Endodermal cell (in vitro differentiated cells): ENCODE data around the gene C1QTNF6. TPM values are rescaled to one million over a fixed set of nuclear protein-coding genes. Genes with fewer than 3 reads are reported as not detected.

Source experiments
- DNase-seq: peaks from one replicate; pipeline ENCODE4 v3.0.0-alpha.2; 2017
- H3K27ac ChIP-seq: 2 replicates; pipeline ENCODE4 v1.5.1; 2013; ENCODE audit warnings: mild to moderate bottlenecking, low read depth, low read length, moderate library complexity
- H3K27me3 ChIP-seq: 2 replicates; pipeline ENCODE4 v1.6.1; 2013; ENCODE audit warnings: mild to moderate bottlenecking, low read length, moderate library complexity; ENCODE audit not compliant: insufficient read depth, control insufficient read depth, poor library complexity, severe bottlenecking
- H3K36me3 ChIP-seq: 2 replicates; pipeline ENCODE4 v1.7.0; 2013; ENCODE audit warnings: mild to moderate bottlenecking, low read length, moderate library complexity; ENCODE audit not compliant: control insufficient read depth, insufficient read depth
- H3K4me1 ChIP-seq: one replicate; pipeline ENCODE4 v1.7.0; 2013; ENCODE audit warnings: low read length; ENCODE audit not compliant: control insufficient read depth, insufficient read depth
- H3K4me3 ChIP-seq: 2 replicates; pipeline ENCODE4 v1.5.1; 2013; ENCODE audit warnings: mild to moderate bottlenecking, low read length, moderate library complexity
- H3K9ac ChIP-seq: 2 replicates; pipeline ENCODE4 v1.6.1; 2013; ENCODE audit warnings: mild to moderate bottlenecking, low read length, moderate library complexity; ENCODE audit not compliant: poor library complexity, severe bottlenecking; ENCODE audit errors: extremely low read depth
- H3K9me3 ChIP-seq: 2 replicates; pipeline ENCODE4 v1.6.1; 2013; ENCODE audit warnings: mild to moderate bottlenecking, low read length, moderate library complexity; ENCODE audit not compliant: control insufficient read depth
- H3K27ac Mint-ChIP-seq: 2 replicates; pipeline ENCODE4 v1.8.0; 2020; ENCODE audit warnings: mixed read lengths
- H3K27me3 Mint-ChIP-seq: 2 replicates; pipeline ENCODE4 v1.8.0; 2021; ENCODE audit warnings: mild to moderate bottlenecking, mixed read lengths; ENCODE audit not compliant: insufficient read depth
- H3K36me3 Mint-ChIP-seq: 2 replicates; pipeline ENCODE4 v1.8.0; 2020; ENCODE audit warnings: low read depth, mixed read lengths
- H3K4me1 Mint-ChIP-seq: 2 replicates; pipeline ENCODE4 v1.8.0; 2020; ENCODE audit warnings: mixed read lengths
- H3K4me3 Mint-ChIP-seq: 2 replicates; pipeline ENCODE4 v1.8.0; 2020; ENCODE audit warnings: mild to moderate bottlenecking, moderate library complexity, mixed read lengths
- H3K9me3 Mint-ChIP-seq: 2 replicates; pipeline ENCODE4 v1.8.0; 2020; ENCODE audit warnings: mild to moderate bottlenecking, mixed read lengths
- WGBS, 2 experiments: methylation state at CpG; one replicate each; pipeline versions ENCODE4 v1.1.5 to v1.1.7; 2013; ENCODE audit warnings: missing lambda C conversion rate in 2 of 2, mixed read lengths in 1 of 2; ENCODE audit not compliant: insufficient coverage in 1 of 2, insufficient read length in 1 of 2; 5-methylcytosine and 5-hydroxymethylcytosine counted together
- long read RNA-seq, 4 experiments: library from polyadenylated mRNA in 2 of 4; library from RNA in 1 of 4; library from capped mRNA in 1 of 4; stranded (forward) in 3 of 4; unstranded in 1 of 4; transcript quantifications; one replicate each; pipeline ENCODE4 v2.0.0, GENCODE V29; 2020 to 2021; ENCODE audit warnings: inconsistent platforms in 1 of 4
- polyA plus RNA-seq, 2 experiments: library from polyadenylated mRNA; stranded (reverse); fragments of 50-300 nt; gene quantifications; one replicate each; pipeline ENCODE4 v1.2.3, GENCODE V29; 2013
- total RNA-seq, 2 donors: library from RNA; stranded (reverse); fragmentation: NEBNext Ultra II Directional in 1 of 2; extraction: Animal tissue kit (Norgen Biotek cat#: 25700) in 1 of 2; gene quantifications; 2 replicates in 1 of 2; 3 replicates in 1 of 2; pipeline ENCODE4 v1.2.1, GENCODE V29; 2021
- TF ChIP-seq, protein P1 (sequence below): fragments of 200-600 bp; sonication (generic); conservative IDR thresholded peaks from 2 replicates; pipeline ENCODE4 v1.5.0; 2021; ENCODE audit warnings: antibody characterized with exemption, mild to moderate bottlenecking

C1QTNF6 gene
- total RNA-seq = 10 to 100 TPM; 15.5 to 16.9 TPM
- polyA plus RNA-seq (2013, experiment 1 of 2) = 17.3 TPM
- polyA plus RNA-seq (2013, experiment 2 of 2) = 18.8 TPM
- long read RNA-seq, experiment 1, partial matches to known transcripts = 0 of 3 reads
- long read RNA-seq, experiment 1, other reads (novel, unspliced or antisense) = 2 of 3 reads
- long read RNA-seq, experiment 2, transcript C1QTNF6-201 (3 exons, 2,934 nt) = major isoform, 15 of 33 reads
- long read RNA-seq, experiment 2, partial matches to known transcripts = 0 of 33 reads
- long read RNA-seq, experiment 2, other reads (novel, unspliced or antisense) = 17 of 33 reads
- long read RNA-seq, experiment 3, transcript C1QTNF6-201 (3 exons, 2,934 nt) = major isoform, 23 of 37 reads
- long read RNA-seq, experiment 3, transcript C1QTNF6-202 (4 exons, 1,647 nt) = minor isoform, 5 of 37 reads
- long read RNA-seq, experiment 3, partial matches to known transcripts = 0 of 37 reads
- long read RNA-seq, experiment 3, other reads (novel, unspliced or antisense) = 7 of 37 reads
- long read RNA-seq, experiment 4, partial matches to known transcripts = 0 of 4 reads
- long read RNA-seq, experiment 4, other reads (novel, unspliced or antisense) = 3 of 4 reads

DNA sequence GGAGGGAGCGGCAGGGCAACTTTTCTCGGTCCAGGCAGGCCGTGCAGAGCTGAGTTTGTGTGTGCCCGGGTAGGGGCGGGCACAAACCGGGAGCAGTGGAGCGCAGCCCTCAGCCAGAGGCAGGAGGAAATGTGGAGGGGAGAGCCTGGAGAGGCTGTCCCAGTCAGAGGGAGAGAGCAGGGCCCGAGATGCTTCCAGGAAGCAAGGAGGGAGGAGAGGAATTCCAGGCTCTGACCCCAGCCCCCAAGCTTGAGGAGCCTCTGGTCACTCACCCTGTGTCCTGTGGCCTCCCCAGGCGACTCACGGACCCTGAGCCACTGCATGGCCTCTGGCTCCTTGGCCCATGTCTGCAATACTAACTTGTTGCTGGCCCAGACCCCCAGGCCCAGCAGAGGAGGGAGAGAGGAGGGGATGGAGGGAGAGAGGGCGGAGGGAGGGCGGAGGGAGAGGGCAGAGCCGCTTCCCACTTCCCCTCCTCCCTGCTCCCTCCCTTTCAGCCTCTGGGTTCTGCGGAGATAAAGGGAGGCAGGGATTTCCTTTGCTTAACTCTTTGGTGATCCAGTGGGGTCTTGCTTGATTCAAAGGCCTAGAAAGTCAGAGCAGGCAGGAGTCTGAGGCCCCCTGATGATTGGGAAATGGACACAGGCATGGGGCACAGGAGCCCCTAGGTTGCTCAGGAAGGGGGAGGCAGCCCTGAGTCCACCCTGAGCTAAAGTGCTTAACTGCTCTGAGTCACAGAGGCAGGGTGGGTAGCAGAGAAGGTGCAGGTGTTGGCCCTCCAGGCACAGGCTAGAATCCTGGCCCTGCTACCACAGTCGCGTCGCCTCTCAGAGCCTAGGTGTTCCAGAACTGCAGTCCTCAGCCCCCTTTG, at the start of gene C1QTNF6:
Gene C1QTNF6 (minus strand): TSS at position 357 of the 871 bp plus-strand sequence. CDS start 34 bp downstream, at position 323.
- peaks cover 23% of the 10 kb centered on the region for H3K4me1 ChIP-seq
- peaks cover 14% of the 10 kb centered on the region for H3K36me3 Mint-ChIP-seq
- peaks cover 21% of the 10 kb centered on the region for H3K9me3 Mint-ChIP-seq
- peak within 1 kb of the TSS; percentile 88 for H3K27ac Mint-ChIP-seq
- H3K27me3 ChIP-seq = no peaks in the 10 kb centered on the region
- 0 to 19% methylated on average over 1 to 14 of the region's 17 CpGs for WGBS, 2 experiments
- H3K4me3 ChIP-seq = peak within 1 kb of the TSS; percentile 82
- TF ChIP-seq, protein P1, sequence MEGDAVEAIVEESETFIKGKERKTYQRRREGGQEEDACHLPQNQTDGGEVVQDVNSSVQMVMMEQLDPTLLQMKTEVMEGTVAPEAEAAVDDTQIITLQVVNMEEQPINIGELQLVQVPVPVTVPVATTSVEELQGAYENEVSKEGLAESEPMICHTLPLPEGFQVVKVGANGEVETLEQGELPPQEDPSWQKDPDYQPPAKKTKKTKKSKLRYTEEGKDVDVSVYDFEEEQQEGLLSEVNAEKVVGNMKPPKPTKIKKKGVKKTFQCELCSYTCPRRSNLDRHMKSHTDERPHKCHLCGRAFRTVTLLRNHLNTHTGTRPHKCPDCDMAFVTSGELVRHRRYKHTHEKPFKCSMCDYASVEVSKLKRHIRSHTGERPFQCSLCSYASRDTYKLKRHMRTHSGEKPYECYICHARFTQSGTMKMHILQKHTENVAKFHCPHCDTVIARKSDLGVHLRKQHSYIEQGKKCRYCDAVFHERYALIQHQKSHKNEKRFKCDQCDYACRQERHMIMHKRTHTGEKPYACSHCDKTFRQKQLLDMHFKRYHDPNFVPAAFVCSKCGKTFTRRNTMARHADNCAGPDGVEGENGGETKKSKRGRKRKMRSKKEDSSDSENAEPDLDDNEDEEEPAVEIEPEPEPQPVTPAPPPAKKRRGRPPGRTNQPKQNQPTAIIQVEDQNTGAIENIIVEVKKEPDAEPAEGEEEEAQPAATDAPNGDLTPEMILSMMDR = no peak
- H3K27me3 Mint-ChIP-seq = no peaks in the 10 kb centered on the region
- H3K4me3 Mint-ChIP-seq = peak within 1 kb of the TSS; percentile 65
- H3K27ac ChIP-seq = peak within 1 kb of the TSS; percentile 85
- DNase-seq = peak; percentile 90
- H3K4me1 Mint-ChIP-seq = peaks cover 36% of the 10 kb centered on the region
- no peaks in the 10 kb centered on the region for H3K36me3 ChIP-seq
- peak within 1 kb of the TSS; percentile 50 for H3K9ac ChIP-seq
- peaks cover 22% of the 10 kb centered on the region for H3K9me3 ChIP-seq

DNA sequence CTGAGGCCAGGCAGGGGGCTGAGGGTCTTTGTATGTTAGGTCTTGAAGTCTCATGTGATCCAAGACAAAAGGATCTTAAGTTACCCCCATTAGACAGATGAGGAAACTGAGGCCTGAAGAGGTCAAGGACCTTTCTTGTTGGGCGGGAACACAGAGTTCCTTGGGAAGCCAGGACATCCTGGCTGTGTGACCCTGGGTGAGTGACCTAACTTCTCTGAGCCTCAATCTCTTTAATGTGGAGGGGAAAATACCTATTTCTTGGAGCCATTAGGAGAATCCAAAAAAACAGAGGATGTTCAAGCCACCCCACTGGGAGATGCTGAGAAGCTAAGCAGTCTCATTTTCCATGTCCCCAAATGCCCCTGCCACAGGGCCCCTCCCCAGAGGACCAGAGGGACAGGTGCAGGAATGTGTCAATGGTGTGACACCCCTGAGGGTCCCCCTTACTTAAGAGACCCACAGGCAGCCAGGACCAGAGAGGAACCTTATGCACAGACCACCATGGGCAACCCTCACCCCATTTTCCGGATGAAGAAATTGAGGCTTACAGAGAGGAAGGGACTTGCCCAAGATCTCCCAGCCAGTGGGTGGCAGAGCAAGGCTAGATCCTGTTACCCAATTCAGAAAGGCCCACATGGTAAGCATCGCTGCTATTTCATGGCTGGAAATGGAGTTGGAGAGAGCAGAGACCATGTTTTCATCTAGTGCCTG, 48.0 kb upstream of the C1QTNF6 start:
- Histone ChIP-seq H3K9me3 (no peaks in the 10 kb centered on the region), H3K27ac (no peak overlapping the region), H3K27me3 (no peaks in the 10 kb centered on the region), H3K4me1 (no peaks in the 10 kb centered on the region), H3K4me3 (no peak overlapping the region), H3K36me3 (no peaks in the 10 kb centered on the region), H3K9ac (no peak overlapping the region)
- WGBS, 2 experiments = 94 to 96% methylated on average over 2 to 3 of the region's 3 CpGs
- Mint-ChIP-seq H3K27ac (no peak overlapping the region), H3K27me3 (no peaks in the 10 kb centered on the region), H3K36me3 (no peaks in the 10 kb centered on the region), H3K4me1 (peaks cover 8% of the 10 kb centered on the region), H3K9me3 (no peaks in the 10 kb centered on the region), H3K4me3 (no peak overlapping the region)
- DNase-seq = peak; percentile 21
- TF ChIP-seq, protein P1 = no peak
